DLD1 (cell line): Measurements from ENCODE around the gene TCFL5.

Experiments used
- in situ Hi-C: cut with HindIII; loops from 2 replicates; pipeline ENCODE4 v1.10.0; 2017; ENCODE audit warnings: low sequenced_read_pairs

TCFL5 gene

GRCh38 chr20:62824476-62825332 lies 36.9 kb downstream of the TCFL5 start:
- in situ Hi-C loops = no loop called here

GRCh38 chr20:62823688-62824475 lies 37.7 kb downstream of the TCFL5 start:
- in situ Hi-C loops = no loop called here

GRCh38 chr20:62822788-62823651 lies 38.6 kb downstream of the TCFL5 start:
- in situ Hi-C loops = no loop called here

- in situ Hi-C loops = no loop called here
Measured at GRCh38 chr20:62822239-62822787, 39.3 kb downstream of the TCFL5 start.

GRCh38 chr20:62821726-62822210 lies 39.9 kb downstream of the TCFL5 start:
- in situ Hi-C loops = no loop called here

GRCh38 chr20:62820962-62821725 lies 40.5 kb downstream of the TCFL5 start:
- in situ Hi-C loops = no loop called here

- in situ Hi-C loops = no loop called here
Measured at GRCh38 chr20:62820208-62820961, 41.2 kb downstream of the TCFL5 start.

GRCh38 chr20:62819494-62820174 lies 42.0 kb downstream of the TCFL5 start:
- in situ Hi-C loops = no loop called here

- in situ Hi-C loops = no loop called here
Measured at GRCh38 chr20:62818592-62819493, 42.8 kb downstream of the TCFL5 start.

- in situ Hi-C loops = no loop called here
Measured at GRCh38 chr20:62817975-62818591, 43.5 kb downstream of the TCFL5 start.

GRCh38 chr20:62816884-62817873 lies 44.4 kb downstream of the TCFL5 start, which contains the start of gene COL9A3:
Gene COL9A3, plus strand, starts transcription at chr20:62817050. Its CDS starts 15 bp downstream, at chr20:62817065.
- in situ Hi-C loops = no loop called here

GRCh38 chr20:62816031-62816883 lies 45.4 kb downstream of the TCFL5 start:
- in situ Hi-C loops = no loop called here

GRCh38 chr20:62815066-62815991 lies 46.3 kb downstream of the TCFL5 start:
- in situ Hi-C loops = no loop called here

GRCh38 chr20:62814709-62815065 lies 46.9 kb downstream of the TCFL5 start:
- in situ Hi-C loops = no loop called here
